Mucosa of stomach (tissue), 1 donor: Measurements from ENCODE around the gene NOSTRIN.

Source experiments
- H3K27me3 ChIP-seq: one replicate; pipeline ENCODE4 v1.7.0; 2013; ENCODE audit warnings: mild to moderate bottlenecking, low read length; ENCODE audit not compliant: control insufficient read depth, insufficient read depth
- H3K36me3 ChIP-seq: one replicate; pipeline ENCODE4 v1.7.0; 2013; ENCODE audit warnings: low read length; ENCODE audit not compliant: control insufficient read depth, insufficient read depth
- H3K4me1 ChIP-seq: one replicate; pipeline ENCODE4 v1.7.0; 2013; ENCODE audit warnings: mild to moderate bottlenecking, low read length; ENCODE audit not compliant: control insufficient read depth, insufficient read depth
- H3K4me3 ChIP-seq: one replicate; pipeline ENCODE4 v1.7.0; 2013; ENCODE audit warnings: low read length
- H3K9ac ChIP-seq: one replicate; pipeline ENCODE4 v1.7.0; 2013; ENCODE audit warnings: mild to moderate bottlenecking, low read length, moderate library complexity
- H3K9me3 ChIP-seq: one replicate; pipeline ENCODE4 v1.7.0; 2013; ENCODE audit warnings: mild to moderate bottlenecking, low read length, moderate library complexity; ENCODE audit not compliant: control insufficient read depth
- donor health status: Pancreatic carcinoma.

Gene NOSTRIN

GRCh38 chr2:168809537-168809936 is 7.1 kb downstream of the NOSTRIN start:
- H3K27me3 ChIP-seq, result no peaks in the 10 kb centered on the region
- no peak overlapping the region for H3K9ac ChIP-seq
- H3K4me3 ChIP-seq, result no peak overlapping the region
- H3K36me3 ChIP-seq, result no peaks in the 10 kb centered on the region
- H3K4me1 ChIP-seq, result peaks cover 7% of the 10 kb centered on the region
- no peaks in the 10 kb centered on the region for H3K9me3 ChIP-seq

GRCh38 chr2:168810235-168810634 is 7.8 kb downstream of the NOSTRIN start:
- Histone ChIP-seq H3K9ac (no peak overlapping the region), H3K9me3 (no peaks in the 10 kb centered on the region), H3K4me3 (no peak overlapping the region), H3K36me3 (no peaks in the 10 kb centered on the region), H3K27me3 (no peaks in the 10 kb centered on the region), H3K4me1 (peaks cover 7% of the 10 kb centered on the region)

- no peaks in the 10 kb centered on the region for H3K27me3 ChIP-seq
- peaks cover 7% of the 10 kb centered on the region for H3K4me1 ChIP-seq
- no peak overlapping the region for H3K9ac ChIP-seq
- no peaks in the 10 kb centered on the region for H3K36me3 ChIP-seq
- H3K4me3 ChIP-seq, result no peak overlapping the region
- H3K9me3 ChIP-seq, result no peaks in the 10 kb centered on the region
Observed at GRCh38 chr2:168811696-168812095, 9.3 kb downstream of the NOSTRIN start.

DNA sequence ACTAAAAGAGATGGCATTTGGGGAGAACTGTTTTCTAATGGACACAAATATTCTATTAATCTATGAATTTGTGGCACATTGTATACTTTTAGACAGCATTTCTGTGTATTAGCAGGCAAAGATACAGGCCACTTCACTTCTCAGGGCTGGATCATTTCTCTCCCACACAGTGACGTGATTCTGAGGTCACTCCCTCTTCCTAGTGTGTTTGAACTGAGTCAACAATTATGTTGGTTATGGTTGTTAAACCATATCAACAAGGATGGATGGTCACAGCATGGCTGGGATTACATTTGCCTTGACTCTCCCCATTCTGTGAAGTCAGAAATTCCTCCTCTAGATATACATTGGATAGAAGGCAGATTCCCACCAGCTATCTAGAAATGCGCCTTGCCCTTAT is 11.6 kb downstream of the NOSTRIN start:
- Histone ChIP-seq H3K27me3 (no peaks in the 10 kb centered on the region), H3K4me1 (peaks cover 7% of the 10 kb centered on the region), H3K4me3 (no peak overlapping the region), H3K36me3 (no peaks in the 10 kb centered on the region), H3K9ac (no peak overlapping the region), H3K9me3 (no peaks in the 10 kb centered on the region)

GRCh38 chr2:168814939-168815907 is 12.8 kb downstream of the NOSTRIN start:
- H3K4me1 ChIP-seq, result peaks cover 7% of the 10 kb centered on the region
- no peak overlapping the region for H3K4me3 ChIP-seq
- H3K36me3 ChIP-seq, result no peaks in the 10 kb centered on the region
- H3K9me3 ChIP-seq, result no peaks in the 10 kb centered on the region
- no peak overlapping the region for H3K9ac ChIP-seq
- H3K27me3 ChIP-seq, result no peaks in the 10 kb centered on the region

GRCh38 chr2:168816369-168816768 is 13.9 kb downstream of the NOSTRIN start:
- Histone ChIP-seq H3K9me3 (no peaks in the 10 kb centered on the region), H3K27me3 (no peaks in the 10 kb centered on the region), H3K4me3 (no peak overlapping the region), H3K4me1 (peaks cover 7% of the 10 kb centered on the region), H3K9ac (no peak overlapping the region), H3K36me3 (no peaks in the 10 kb centered on the region)

DNA sequence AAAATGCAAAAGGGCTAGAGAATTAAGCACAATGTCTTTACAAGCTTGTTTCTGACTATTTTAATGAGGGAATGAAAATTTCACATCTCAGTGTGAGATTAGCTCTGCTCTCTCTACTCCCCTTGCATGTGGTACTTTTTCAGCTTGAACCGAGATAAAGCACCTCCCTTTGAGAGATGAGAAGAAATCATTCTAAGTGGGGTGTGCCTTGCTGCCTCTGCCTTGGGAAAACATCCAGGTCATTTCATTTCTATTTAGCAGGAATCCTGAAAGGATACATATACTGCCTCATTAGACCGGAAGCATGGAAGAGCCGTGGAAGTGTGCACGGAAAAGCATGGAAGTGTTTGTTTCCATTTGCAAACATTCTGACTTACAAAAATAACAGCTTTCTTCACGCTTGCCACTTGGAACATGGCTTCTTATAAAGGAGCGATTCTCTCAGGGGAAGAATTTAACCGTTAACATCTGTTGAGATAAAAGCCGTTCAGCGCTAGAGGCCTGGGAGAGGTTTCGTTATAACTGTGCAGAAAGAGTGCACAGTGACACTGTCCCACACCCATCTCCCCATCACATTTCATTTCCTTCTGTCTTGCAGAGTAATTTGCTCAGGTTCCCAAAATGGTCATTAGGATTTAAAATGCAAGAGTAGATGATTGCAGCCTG is 16.7 kb downstream of the NOSTRIN start:
- H3K27me3 ChIP-seq, result no peaks in the 10 kb centered on the region
- H3K4me1 ChIP-seq, result no peaks in the 10 kb centered on the region
- no peaks in the 10 kb centered on the region for H3K9me3 ChIP-seq
- no peak overlapping the region for H3K9ac ChIP-seq
- no peak overlapping the region for H3K4me3 ChIP-seq
- no peaks in the 10 kb centered on the region for H3K36me3 ChIP-seq

GRCh38 chr2:168819829-168820489 is 17.5 kb downstream of the NOSTRIN start:
- Histone ChIP-seq H3K4me3 (no peak overlapping the region), H3K4me1 (no peaks in the 10 kb centered on the region), H3K9me3 (no peaks in the 10 kb centered on the region)

GRCh38 chr2:168821577-168821976 is 19.1 kb downstream of the NOSTRIN start:
- no peak overlapping the region for H3K9ac ChIP-seq
- no peak overlapping the region for H3K4me3 ChIP-seq
- H3K27me3 ChIP-seq, result no peaks in the 10 kb centered on the region
- H3K4me1 ChIP-seq, result no peaks in the 10 kb centered on the region
- no peaks in the 10 kb centered on the region for H3K36me3 ChIP-seq
- no peaks in the 10 kb centered on the region for H3K9me3 ChIP-seq

More at GRCh38 chr2:168819829-168820489, 17.5 kb downstream of the NOSTRIN start:
- H3K9ac ChIP-seq, result no peak overlapping the region
- H3K27me3 ChIP-seq, result no peaks in the 10 kb centered on the region
- H3K36me3 ChIP-seq, result no peaks in the 10 kb centered on the region

DNA sequence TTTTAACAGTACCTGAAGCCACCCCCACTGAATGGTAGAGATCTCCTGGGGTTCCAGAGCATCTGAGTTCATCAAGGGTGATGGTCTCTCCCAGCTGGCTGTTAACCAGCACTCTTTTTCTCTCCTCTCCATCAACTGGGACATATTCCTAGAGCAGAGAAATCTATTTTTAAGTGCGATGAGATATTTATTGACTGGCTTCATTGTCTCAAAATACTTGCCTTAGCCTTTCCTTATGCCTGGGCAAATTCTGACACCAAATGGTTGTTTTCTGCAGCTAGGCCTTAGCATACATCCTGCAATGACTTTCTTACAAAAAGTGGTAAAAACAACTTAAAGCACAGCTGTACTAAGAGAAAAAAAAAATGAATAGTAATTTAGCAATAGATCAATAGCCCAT is 19.6 kb downstream of the NOSTRIN start:
- Histone ChIP-seq H3K4me3 (no peak overlapping the region), H3K9ac (no peak overlapping the region), H3K4me1 (no peaks in the 10 kb centered on the region), H3K27me3 (no peaks in the 10 kb centered on the region), H3K9me3 (no peaks in the 10 kb centered on the region), H3K36me3 (peaks cover 3% of the 10 kb centered on the region)

DNA sequence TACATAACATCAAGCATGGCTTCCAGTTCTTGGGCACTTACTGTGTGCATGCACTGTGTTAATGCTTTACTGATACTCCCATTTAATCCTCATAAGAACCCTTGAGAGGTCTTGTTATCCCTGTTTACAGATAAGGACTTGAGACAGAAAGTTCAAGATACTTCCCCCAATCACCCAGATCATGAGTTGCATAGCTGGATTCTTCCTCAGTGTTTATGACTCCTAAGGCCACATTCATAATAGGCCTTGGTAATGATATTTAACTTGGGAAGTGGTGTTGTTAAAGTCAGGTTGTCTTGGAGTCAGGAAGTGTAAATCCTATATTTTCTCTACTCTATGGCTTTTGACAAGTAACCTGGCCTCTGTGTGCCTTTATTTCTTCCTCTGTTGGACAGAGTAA is 22.7 kb downstream of the NOSTRIN start:
- Histone ChIP-seq H3K4me3 (no peak overlapping the region), H3K9ac (no peak overlapping the region), H3K27me3 (no peaks in the 10 kb centered on the region), H3K9me3 (no peaks in the 10 kb centered on the region), H3K36me3 (peaks cover 6% of the 10 kb centered on the region), H3K4me1 (no peaks in the 10 kb centered on the region)

GRCh38 chr2:168830958-168831357 is 28.5 kb downstream of the NOSTRIN start:
- no peak overlapping the region for H3K4me3 ChIP-seq
- no peaks in the 10 kb centered on the region for H3K4me1 ChIP-seq
- H3K9ac ChIP-seq, result no peak overlapping the region
- H3K27me3 ChIP-seq, result no peaks in the 10 kb centered on the region
- H3K36me3 ChIP-seq, result peaks cover 6% of the 10 kb centered on the region
- H3K9me3 ChIP-seq, result no peaks in the 10 kb centered on the region
